ENCODE data around the gene POLR2F. TPM values are rescaled to one million over a fixed set of nuclear protein-coding genes. Genes with fewer than 3 reads are reported as not detected.

The POLR2F gene
- total RNA-seq, 1 donor from 2014 or later = 75.5 TPM

- TF ChIP-seq CTCF (IDR thresholded peaks at IDR 0.05) (no peak), EZH2 (IDR thresholded peaks at IDR 0.05) (no peak), EZH2phosphoT487 (IDR thresholded peaks at IDR 0.05) (no peak)
- Histone ChIP-seq H3K4me3 (no peak overlapping the region), H3K79me2 (ENCODE audit: low read depth) (no peaks in the 10 kb centered on the region), H2AFZ (replicated peaks) (no peak overlapping the region), H3K4me1 (peaks cover 22% of the 10 kb centered on the region), H3K36me3 (no peaks in the 10 kb centered on the region), H3K9ac (no peak overlapping the region), H3K4me2 (no peak overlapping the region), H3F3A (ENCODE audit: low read depth) (peaks cover 25% of the 10 kb centered on the region), H4K20me1 (ENCODE audit: low read depth) (no peaks in the 10 kb centered on the region), H3K27me3 (no peaks in the 10 kb centered on the region), H3K9me3 (ENCODE audit: low read depth) (no peaks in the 10 kb centered on the region), H3K27ac (no peak overlapping the region)
- no peak for DNase-seq (ENCODE audit: low spot score)
- H3K9me3 Mint-ChIP-seq = peaks cover 2% of the 10 kb centered on the region
- H3K4me1 Mint-ChIP-seq = peaks cover 11% of the 10 kb centered on the region
- H3K36me3 Mint-ChIP-seq = no peaks in the 10 kb centered on the region
- peaks cover 5% of the 10 kb centered on the region for H3K27me3 Mint-ChIP-seq (ENCODE audit: insufficient read depth, low read depth)
- no peak overlapping the region for H3K27ac Mint-ChIP-seq
- no peak overlapping the region for H3K4me3 Mint-ChIP-seq
Observed at GRCh38 chr22:38012604-38013072, 59.1 kb downstream of the POLR2F start.

GRCh38 chr22:38014083-38014482 lies 60.6 kb downstream of the POLR2F start:
- H3K4me1 ChIP-seq = peaks cover 24% of the 10 kb centered on the region
- no peak for TF ChIP-seq CTCF (IDR thresholded peaks at IDR 0.05)
- no peak for TF ChIP-seq EZH2 (IDR thresholded peaks at IDR 0.05)
- no peak for TF ChIP-seq EZH2phosphoT487 (IDR thresholded peaks at IDR 0.05)
- no peaks in the 10 kb centered on the region for H4K20me1 ChIP-seq (ENCODE audit: low read depth)
- H3K4me2 ChIP-seq = no peak overlapping the region
- Mint-ChIP-seq H3K4me1 (peaks cover 13% of the 10 kb centered on the region), H3K9me3 (peaks cover 2% of the 10 kb centered on the region), H3K36me3 (no peaks in the 10 kb centered on the region), H3K4me3 (no peak overlapping the region), H3K27me3 (ENCODE audit: insufficient read depth, low read depth) (peaks cover 2% of the 10 kb centered on the region), H3K27ac (no peak overlapping the region)
- no peak for DNase-seq (ENCODE audit: low spot score)
- H3K36me3 ChIP-seq = no peaks in the 10 kb centered on the region
- peaks cover 25% of the 10 kb centered on the region for H3F3A ChIP-seq (ENCODE audit: low read depth)
- H3K9me3 ChIP-seq (ENCODE audit: low read depth) = no peaks in the 10 kb centered on the region
- no peaks in the 10 kb centered on the region for H3K27me3 ChIP-seq
- H3K9ac ChIP-seq = no peak overlapping the region
- no peak overlapping the region for H3K4me3 ChIP-seq
- H3K79me2 ChIP-seq (ENCODE audit: low read depth) = no peaks in the 10 kb centered on the region
- no peak overlapping the region for H2AFZ ChIP-seq (replicated peaks)
- no peak overlapping the region for H3K27ac ChIP-seq

GRCh38 chr22:38016182-38017151 lies 63.0 kb downstream of the POLR2F start:
- H3K4me2 ChIP-seq = peak overlapping the region; percentile 50
- Mint-ChIP-seq H3K9me3 (peaks cover 2% of the 10 kb centered on the region), H3K27ac (peak overlapping the region; percentile 9), H3K36me3 (no peaks in the 10 kb centered on the region), H3K4me1 (peaks cover 22% of the 10 kb centered on the region), H3K27me3 (ENCODE audit: insufficient read depth, low read depth) (peaks cover 2% of the 10 kb centered on the region), H3K4me3 (no peak overlapping the region)
- peaks cover 25% of the 10 kb centered on the region for H3F3A ChIP-seq (ENCODE audit: low read depth)
- H3K36me3 ChIP-seq = no peaks in the 10 kb centered on the region
- no peaks in the 10 kb centered on the region for H3K79me2 ChIP-seq (ENCODE audit: low read depth)
- peaks cover 24% of the 10 kb centered on the region for H3K4me1 ChIP-seq
- no peaks in the 10 kb centered on the region for H3K9me3 ChIP-seq (ENCODE audit: low read depth)
- no peak overlapping the region for H2AFZ ChIP-seq (replicated peaks)
- no peaks in the 10 kb centered on the region for H4K20me1 ChIP-seq (ENCODE audit: low read depth)
- DNase-seq (ENCODE audit: low spot score) = peak; percentile 84
- no peak overlapping the region for H3K4me3 ChIP-seq
- H3K9ac ChIP-seq = no peak overlapping the region
- H3K27me3 ChIP-seq = no peaks in the 10 kb centered on the region
- peak overlapping the region; percentile 70 for H3K27ac ChIP-seq
- TF ChIP-seq EZH2 (IDR thresholded peaks at IDR 0.05) = no peak
- no peak for TF ChIP-seq CTCF (IDR thresholded peaks at IDR 0.05)
- no peak for TF ChIP-seq EZH2phosphoT487 (IDR thresholded peaks at IDR 0.05)

Measured in neural progenitor cell (in vitro differentiated cells).